ENCODE data around the gene SYNDIG1L. TPM values are rescaled to one million over a fixed set of nuclear protein-coding genes. Genes with fewer than 3 reads are reported as not detected.
A peak's percentile ranks its signal among the peaks of the same experiment; 100 is the strongest.

Gene SYNDIG1L
- total RNA-seq, 4 donors from 2014 or later = 0.28 to 0.56 (median 0.40) TPM

DNA sequence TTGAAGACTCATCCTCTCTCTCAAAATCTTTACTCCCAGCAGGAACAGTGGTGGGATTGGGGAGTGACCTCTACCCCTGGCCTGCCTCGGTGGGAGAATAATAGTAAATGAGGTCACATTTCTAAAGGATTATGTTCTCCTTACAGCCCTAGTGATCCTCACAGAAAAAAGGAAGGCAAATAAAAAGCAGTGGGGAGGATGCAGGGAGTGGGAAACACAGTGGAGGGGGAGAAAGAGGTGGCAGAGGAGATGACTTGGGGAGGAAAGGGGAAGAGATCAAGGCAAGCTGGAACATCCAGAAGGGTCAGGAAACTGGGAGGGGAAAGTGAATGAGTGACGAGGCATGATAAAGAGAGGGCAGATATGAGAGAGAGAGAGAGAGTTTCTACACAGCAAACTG, 8.3 kb upstream of the SYNDIG1L start:
- TF ChIP-seq CTCF (IDR thresholded peaks at IDR 0.05) = no peak
- DNase-seq (ENCODE audit: low spot score) (no peak), ATAC-seq (ENCODE audit: low FRiP score) (no peak)

DNA sequence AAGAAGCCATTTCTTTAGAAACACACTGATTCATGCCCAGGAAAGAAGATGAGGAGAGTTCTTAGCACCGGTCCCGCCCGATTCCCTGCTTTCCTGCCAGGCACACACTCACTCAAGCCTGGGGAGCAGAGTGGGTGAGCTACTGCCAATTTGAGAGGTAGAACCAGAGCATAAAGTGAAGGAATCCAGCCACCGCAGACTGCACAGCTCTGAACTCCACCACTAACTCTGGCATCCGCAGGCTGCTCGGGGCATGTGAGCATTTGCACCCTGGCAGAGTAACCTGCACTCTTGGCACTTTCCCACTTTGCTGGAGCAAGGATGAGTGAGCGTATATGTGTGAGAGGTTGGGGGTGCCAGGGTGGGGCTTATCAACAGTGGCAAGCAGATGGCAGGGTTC, 4.0 kb upstream of the SYNDIG1L start:
- DNase-seq (ENCODE audit: low spot score) = no peak
- no peak for TF ChIP-seq CTCF (IDR thresholded peaks at IDR 0.05)
- ATAC-seq (ENCODE audit: low FRiP score) = no peak

GRCh38 chr14:74429221-74429691, 3.2 kb upstream of the SYNDIG1L start:
- no peak for DNase-seq (ENCODE audit: low spot score)
- ATAC-seq (ENCODE audit: low FRiP score) = no peak
- no peak for TF ChIP-seq CTCF (IDR thresholded peaks at IDR 0.05)

- DNase-seq (ENCODE audit: low spot score) (no peak), ATAC-seq (ENCODE audit: low FRiP score) (no peak)
- no peak for TF ChIP-seq CTCF (IDR thresholded peaks at IDR 0.05)
These were observed 1.6 kb upstream of the SYNDIG1L start for GRCh38 chr14:74427651-74428050.

GRCh38 chr14:74425525-74426201, 347 bp downstream of the SYNDIG1L start:
- ATAC-seq (ENCODE audit: low FRiP score) (peak; percentile 39), DNase-seq (ENCODE audit: low spot score) (no peak)

GRCh38 chr14:74424606-74425005, 1.4 kb downstream of the SYNDIG1L start:
- ATAC-seq (ENCODE audit: low FRiP score) = no peak
- no peak for TF ChIP-seq CTCF (IDR thresholded peaks at IDR 0.05)
- DNase-seq (ENCODE audit: low spot score) = no peak

More at GRCh38 chr14:74425525-74426201, 347 bp downstream of the SYNDIG1L start:
- no peak for TF ChIP-seq CTCF (IDR thresholded peaks at IDR 0.05)

GRCh38 chr14:74423246-74423645, 2.8 kb downstream of the SYNDIG1L start:
- DNase-seq (ENCODE audit: low spot score) (no peak), ATAC-seq (ENCODE audit: low FRiP score) (no peak)
- TF ChIP-seq CTCF (IDR thresholded peaks at IDR 0.05) = no peak

Data from omental fat pad (tissue), 4 donors.